Measurements from ENCODE around the gene STAMBP.

STAMBP gene

DNA sequence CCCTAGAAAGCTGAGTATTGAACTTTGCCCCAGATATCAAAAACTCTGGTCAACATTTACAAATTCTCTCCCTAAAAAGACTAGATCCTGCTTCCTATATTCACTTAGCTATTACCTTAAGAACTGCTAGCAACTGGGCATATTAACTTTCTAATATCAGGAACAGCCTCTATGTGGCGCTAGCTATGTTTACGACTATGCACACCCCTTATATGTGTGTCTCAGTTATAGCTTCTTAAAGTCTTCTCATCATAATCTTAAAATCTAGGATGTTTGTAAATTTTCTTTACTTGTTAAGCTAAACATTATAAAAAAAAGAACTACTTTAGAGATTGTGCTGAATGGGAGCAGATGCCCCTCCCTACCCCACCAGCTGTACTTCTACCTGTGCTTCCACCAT, 1.7 kb upstream of the STAMBP start:
- TF ChIP-seq, protein P1, sequence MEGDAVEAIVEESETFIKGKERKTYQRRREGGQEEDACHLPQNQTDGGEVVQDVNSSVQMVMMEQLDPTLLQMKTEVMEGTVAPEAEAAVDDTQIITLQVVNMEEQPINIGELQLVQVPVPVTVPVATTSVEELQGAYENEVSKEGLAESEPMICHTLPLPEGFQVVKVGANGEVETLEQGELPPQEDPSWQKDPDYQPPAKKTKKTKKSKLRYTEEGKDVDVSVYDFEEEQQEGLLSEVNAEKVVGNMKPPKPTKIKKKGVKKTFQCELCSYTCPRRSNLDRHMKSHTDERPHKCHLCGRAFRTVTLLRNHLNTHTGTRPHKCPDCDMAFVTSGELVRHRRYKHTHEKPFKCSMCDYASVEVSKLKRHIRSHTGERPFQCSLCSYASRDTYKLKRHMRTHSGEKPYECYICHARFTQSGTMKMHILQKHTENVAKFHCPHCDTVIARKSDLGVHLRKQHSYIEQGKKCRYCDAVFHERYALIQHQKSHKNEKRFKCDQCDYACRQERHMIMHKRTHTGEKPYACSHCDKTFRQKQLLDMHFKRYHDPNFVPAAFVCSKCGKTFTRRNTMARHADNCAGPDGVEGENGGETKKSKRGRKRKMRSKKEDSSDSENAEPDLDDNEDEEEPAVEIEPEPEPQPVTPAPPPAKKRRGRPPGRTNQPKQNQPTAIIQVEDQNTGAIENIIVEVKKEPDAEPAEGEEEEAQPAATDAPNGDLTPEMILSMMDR (IDR thresholded peaks at IDR 0.05; ENCODE audit: extremely low read depth, missing control alignments): no peak
- DNase-seq (ENCODE audit: low spot score): peak; percentile 34

DNA sequence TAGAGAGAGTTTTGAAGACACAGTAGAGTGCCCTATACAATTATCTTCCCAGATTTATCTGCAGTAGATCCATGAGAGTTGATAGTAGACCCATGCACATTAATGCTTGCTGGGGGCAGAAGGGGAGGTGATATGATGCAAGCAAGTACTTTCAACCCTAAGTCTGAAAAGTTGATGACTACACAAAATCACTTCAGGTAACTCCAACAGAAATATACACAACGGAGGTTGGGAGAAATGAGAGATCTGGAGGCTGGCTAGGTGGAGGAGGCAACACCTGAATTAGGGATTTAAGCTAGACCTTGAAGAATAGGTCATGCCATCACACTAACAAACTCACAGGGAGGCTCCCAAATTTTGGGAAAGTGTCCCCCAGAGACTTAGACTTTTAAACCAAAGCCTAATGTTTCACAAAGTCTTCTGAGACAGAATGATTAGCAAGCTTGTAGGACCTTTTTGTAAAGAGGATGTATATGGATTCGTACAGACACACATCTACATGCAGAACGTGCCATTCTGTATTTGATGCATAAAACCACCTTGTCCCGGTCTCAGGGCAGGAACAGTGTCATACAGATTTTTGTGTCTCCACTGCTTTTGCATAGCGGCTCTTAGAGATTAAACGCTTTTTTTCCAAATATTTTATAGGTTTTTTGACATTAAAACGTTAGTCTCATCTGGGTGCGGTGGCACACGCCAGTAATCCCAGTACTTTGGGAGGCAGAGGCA, 937 bp upstream of the STAMBP start:
- DNase-seq (ENCODE audit: low spot score): no peak
- TF ChIP-seq, protein P1 (IDR thresholded peaks at IDR 0.05; ENCODE audit: extremely low read depth, missing control alignments): no peak

DNA sequence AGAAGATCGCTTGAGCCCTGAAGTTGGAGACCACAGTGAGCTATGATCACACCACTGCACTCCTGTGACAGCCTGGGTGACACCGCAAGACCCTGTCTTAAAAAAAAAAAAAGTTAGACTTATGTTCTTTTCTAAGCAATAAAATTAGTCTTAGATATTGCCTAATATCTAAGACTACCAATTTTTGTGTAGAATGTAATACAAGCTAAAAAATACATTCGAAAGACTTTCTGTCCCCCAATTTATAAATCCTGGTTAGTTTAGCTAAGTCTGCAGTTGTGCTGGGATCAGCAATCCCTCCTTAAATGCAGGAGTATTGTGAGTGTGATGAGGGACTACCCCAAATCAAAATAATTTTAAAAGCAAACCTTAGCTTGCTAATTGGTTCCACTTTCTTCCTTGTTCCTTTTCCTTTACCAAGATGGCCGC, 358 bp upstream of the STAMBP start:
- TF ChIP-seq, protein P1 (IDR thresholded peaks at IDR 0.05; ENCODE audit: extremely low read depth, missing control alignments): no peak
- DNase-seq (ENCODE audit: low spot score): no peak

DNA sequence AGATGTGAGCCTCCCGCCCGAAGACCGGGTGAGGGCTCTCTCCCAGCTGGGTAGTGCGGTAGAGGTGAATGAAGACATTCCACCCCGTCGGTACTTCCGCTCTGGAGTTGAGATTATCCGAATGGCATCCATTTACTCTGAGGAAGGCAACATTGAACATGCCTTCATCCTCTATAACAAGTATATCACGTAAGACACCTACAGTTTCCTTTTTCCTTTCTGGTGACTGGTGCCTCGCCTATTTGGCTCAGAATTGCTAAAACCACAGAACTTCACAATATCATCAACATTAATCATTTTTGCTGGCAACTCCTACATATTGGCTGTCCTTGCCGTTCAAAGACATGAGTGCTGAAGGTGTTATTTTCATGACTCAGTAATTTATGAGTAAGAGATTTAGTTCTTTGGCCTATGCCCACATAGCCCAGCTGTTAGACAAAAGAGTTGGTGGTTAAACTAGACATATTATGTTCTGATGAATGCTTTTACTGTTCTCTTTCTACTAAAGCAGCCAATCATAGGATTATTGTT, 2.2 kb downstream of the STAMBP start:
- DNase-seq (ENCODE audit: low spot score): no peak
- TF ChIP-seq, protein P1 (IDR thresholded peaks at IDR 0.05; ENCODE audit: extremely low read depth, missing control alignments): no peak

DNA sequence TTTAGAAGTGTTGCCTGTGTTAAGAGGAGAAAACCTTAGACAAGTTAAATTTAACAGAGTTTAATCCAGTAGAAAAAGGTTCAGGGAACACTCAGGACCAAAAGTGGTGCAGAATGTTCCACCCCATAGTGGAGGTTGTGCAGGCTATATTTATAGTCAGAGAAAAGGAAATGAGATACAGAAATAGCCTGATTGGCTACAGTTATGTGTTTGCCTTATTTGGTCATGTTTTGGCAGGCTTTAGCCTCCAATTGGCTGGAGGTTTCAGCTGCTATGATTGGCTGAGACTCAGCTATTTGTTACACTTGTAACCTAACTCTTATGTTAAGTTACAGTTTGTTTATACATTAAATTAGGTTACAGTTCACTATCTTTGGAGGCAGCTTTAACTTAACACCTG, 4.2 kb downstream of the STAMBP start:
- DNase-seq (ENCODE audit: low spot score): no peak
- TF ChIP-seq, protein P1 (IDR thresholded peaks at IDR 0.05; ENCODE audit: extremely low read depth, missing control alignments): no peak

DNA sequence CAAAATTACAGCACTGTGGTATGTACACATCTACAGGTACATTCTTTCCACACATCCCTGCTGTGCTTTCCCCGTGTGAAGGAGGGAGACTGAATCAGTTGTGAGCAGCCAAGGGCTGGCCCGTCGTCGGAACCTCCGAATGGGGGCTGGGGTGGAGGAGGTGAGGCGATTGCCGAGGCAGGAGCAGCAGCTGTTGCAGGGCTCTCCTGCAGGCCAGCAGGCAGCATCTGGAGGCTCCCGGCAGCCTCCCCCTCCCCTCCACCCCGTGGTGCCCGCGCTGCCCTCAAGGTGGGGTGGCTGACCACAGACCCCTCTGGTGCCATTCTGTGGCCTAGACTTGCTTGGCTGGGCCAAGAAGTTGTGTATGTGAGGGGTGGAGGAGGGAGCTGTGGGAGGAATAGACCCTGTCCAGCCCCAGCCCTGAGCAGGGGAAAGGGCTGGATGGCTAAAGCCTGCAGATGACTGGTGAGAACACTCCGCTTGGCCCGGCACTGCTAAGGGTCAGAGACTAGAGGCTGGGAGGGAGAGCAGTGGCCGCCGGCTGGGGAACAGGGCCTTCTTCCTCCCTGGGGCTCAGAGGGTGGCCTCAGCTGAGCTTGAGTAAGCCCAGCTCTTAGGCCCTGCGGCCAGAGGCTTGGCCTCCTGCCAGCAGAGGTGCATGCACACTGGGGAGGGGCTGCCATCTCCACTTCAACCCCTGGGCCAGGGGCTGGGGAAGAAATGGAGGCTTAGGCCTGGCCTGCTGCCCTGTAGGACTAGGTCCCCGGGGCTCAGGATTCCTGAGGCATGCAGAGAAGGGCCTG, 7.6 kb downstream of the STAMBP start:
- TF ChIP-seq, protein P1 (IDR thresholded peaks at IDR 0.05; ENCODE audit: extremely low read depth, missing control alignments): no peak
- DNase-seq (ENCODE audit: low spot score): no peak

Data from GM20000 (cell line).